GM04503 (cell line): Measurements from ENCODE around the gene BCAP31.

ENCODE experiments used
- DNase-seq: peaks from one replicate; pipeline ENCODE4 v3.0.0-alpha.2; 2012; ENCODE audit warnings: low read depth

The BCAP31 gene

GRCh38 chrX:153674219-153674851 is 49.9 kb downstream of the BCAP31 start:
- DNase-seq: no peak

GRCh38 chrX:153673428-153674218 is 50.6 kb downstream of the BCAP31 start, which contains the start of gene PNCK:
Gene PNCK (minus strand): TSS chrX:153673813. CDS start chrX:153673076, 737 bp downstream.
- no peak for DNase-seq

- DNase-seq: no peak
Measured at GRCh38 chrX:153672531-153673427, 51.4 kb downstream of the BCAP31 start.

GRCh38 chrX:153671589-153672530 is 52.3 kb downstream of the BCAP31 start:
- DNase-seq: no peak

GRCh38 chrX:153670748-153671588 is 53.2 kb downstream of the BCAP31 start:
- no peak for DNase-seq

- DNase-seq: no peak
Measured at GRCh38 chrX:153669901-153670731, 54.1 kb downstream of the BCAP31 start.

GRCh38 chrX:153669174-153669890 is 54.9 kb downstream of the BCAP31 start:
- no peak for DNase-seq

- DNase-seq: no peak
Measured at GRCh38 chrX:153668423-153669173, 55.6 kb downstream of the BCAP31 start.

GRCh38 chrX:153667956-153668396 is 56.2 kb downstream of the BCAP31 start:
- no peak for DNase-seq

GRCh38 chrX:153667281-153667955 is 56.8 kb downstream of the BCAP31 start:
- DNase-seq: no peak

GRCh38 chrX:153665726-153666306 is 58.4 kb downstream of the BCAP31 start:
- no peak for DNase-seq

- DNase-seq: no peak
Measured at GRCh38 chrX:153662266-153662665, 61.9 kb downstream of the BCAP31 start.

- no peak for DNase-seq
Measured at GRCh38 chrX:153659268-153659667, 64.9 kb downstream of the BCAP31 start.

- no peak for DNase-seq
Measured at GRCh38 chrX:153657161-153657560, 67.0 kb downstream of the BCAP31 start.

GRCh38 chrX:153653556-153653955 is 70.6 kb downstream of the BCAP31 start:
- DNase-seq: no peak

- no peak for DNase-seq
Measured at GRCh38 chrX:153651540-153652079, 72.6 kb downstream of the BCAP31 start.

- no peak for DNase-seq
Measured at GRCh38 chrX:153650959-153651358, 73.2 kb downstream of the BCAP31 start.
